AG04450 (cell line): ENCODE data around the gene RNPEPL1. TPM values are rescaled to one million over a fixed set of nuclear protein-coding genes. Genes with fewer than 3 reads are reported as not detected.

ENCODE experiments used
- CTCF ChIA-PET: fragments of 300-600, 350-600 bp; formaldehyde crosslinking; extraction: SDS; loops from one replicate; lab custom pipeline; 2022; ENCODE audit warnings: antibody characterized with exemption, inconsistent platforms; lab: Charles Lee
- POLR2A ChIA-PET: fragments of 350-600 bp; formaldehyde crosslinking; extraction: SDS; loops from one replicate; lab custom pipeline; 2021; ENCODE audit warnings: antibody characterized with exemption, inconsistent platforms; lab: Yijun Ruan, JAX
- DNase-seq: peaks from one replicate; pipeline ENCODE4 v3.0.0-alpha.2; 2011; ENCODE audit warnings: low read depth, low spot score
- H3K27ac ChIP-seq: one replicate; pipeline ENCODE4 v1.5.1; 2012; ENCODE audit warnings: low read depth, low read length, control low read depth
- H3K27me3 ChIP-seq: one replicate; pipeline ENCODE4 v1.6.0; 2012; ENCODE audit warnings: low read length; ENCODE audit not compliant: control insufficient read depth, insufficient read depth
- H3K4me3 ChIP-seq: 2 replicates; pipeline ENCODE4 v1.5.1; 2011; ENCODE audit warnings: mild to moderate bottlenecking, low read depth, low read length, control low read depth
- H3K9me3 ChIP-seq: 2 replicates; pipeline ENCODE4 v1.5.1; 2012; ENCODE audit warnings: low read length; ENCODE audit not compliant: control insufficient read depth, insufficient read depth
- polyA plus RNA-seq: library from polyadenylated mRNA; depleted of rRNA; stranded (reverse); fragments of >200 nt; gene quantifications from 2 replicates; pipeline ENCODE4 v1.2.3, GENCODE V29; 2011
- TF ChIP-seq, protein P1 (sequence below): IDR thresholded peaks from 2 replicates; pipeline ENCODE4 v1.5.1; 2011; ENCODE audit warnings: low read depth, low read length, control low read depth, inconsistent platforms

Gene RNPEPL1
- polyA plus RNA-seq, 1 experiment, result 7.2 TPM

- ChIA-PET CTCF (interaction anchor here (1.4 kb wide), 1 partner anchor 236 kb away, joined by 4 read pairs; no protein-coding TSS in a partner anchor), POLR2A (no interaction called here)
- Histone ChIP-seq H3K9me3 (no peaks in the 10 kb centered on the region; the same call in 1 of the 2 replicates), H3K27ac (no peak overlapping the region), H3K4me3 (no peak overlapping the region), H3K27me3 (no peaks in the 10 kb centered on the region)
- TF ChIP-seq, protein P1, sequence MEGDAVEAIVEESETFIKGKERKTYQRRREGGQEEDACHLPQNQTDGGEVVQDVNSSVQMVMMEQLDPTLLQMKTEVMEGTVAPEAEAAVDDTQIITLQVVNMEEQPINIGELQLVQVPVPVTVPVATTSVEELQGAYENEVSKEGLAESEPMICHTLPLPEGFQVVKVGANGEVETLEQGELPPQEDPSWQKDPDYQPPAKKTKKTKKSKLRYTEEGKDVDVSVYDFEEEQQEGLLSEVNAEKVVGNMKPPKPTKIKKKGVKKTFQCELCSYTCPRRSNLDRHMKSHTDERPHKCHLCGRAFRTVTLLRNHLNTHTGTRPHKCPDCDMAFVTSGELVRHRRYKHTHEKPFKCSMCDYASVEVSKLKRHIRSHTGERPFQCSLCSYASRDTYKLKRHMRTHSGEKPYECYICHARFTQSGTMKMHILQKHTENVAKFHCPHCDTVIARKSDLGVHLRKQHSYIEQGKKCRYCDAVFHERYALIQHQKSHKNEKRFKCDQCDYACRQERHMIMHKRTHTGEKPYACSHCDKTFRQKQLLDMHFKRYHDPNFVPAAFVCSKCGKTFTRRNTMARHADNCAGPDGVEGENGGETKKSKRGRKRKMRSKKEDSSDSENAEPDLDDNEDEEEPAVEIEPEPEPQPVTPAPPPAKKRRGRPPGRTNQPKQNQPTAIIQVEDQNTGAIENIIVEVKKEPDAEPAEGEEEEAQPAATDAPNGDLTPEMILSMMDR, result peak; percentile 57
- no peak for DNase-seq
Observed at GRCh38 chr2:240604291-240604938, 36.1 kb downstream of the RNPEPL1 start.

DNA sequence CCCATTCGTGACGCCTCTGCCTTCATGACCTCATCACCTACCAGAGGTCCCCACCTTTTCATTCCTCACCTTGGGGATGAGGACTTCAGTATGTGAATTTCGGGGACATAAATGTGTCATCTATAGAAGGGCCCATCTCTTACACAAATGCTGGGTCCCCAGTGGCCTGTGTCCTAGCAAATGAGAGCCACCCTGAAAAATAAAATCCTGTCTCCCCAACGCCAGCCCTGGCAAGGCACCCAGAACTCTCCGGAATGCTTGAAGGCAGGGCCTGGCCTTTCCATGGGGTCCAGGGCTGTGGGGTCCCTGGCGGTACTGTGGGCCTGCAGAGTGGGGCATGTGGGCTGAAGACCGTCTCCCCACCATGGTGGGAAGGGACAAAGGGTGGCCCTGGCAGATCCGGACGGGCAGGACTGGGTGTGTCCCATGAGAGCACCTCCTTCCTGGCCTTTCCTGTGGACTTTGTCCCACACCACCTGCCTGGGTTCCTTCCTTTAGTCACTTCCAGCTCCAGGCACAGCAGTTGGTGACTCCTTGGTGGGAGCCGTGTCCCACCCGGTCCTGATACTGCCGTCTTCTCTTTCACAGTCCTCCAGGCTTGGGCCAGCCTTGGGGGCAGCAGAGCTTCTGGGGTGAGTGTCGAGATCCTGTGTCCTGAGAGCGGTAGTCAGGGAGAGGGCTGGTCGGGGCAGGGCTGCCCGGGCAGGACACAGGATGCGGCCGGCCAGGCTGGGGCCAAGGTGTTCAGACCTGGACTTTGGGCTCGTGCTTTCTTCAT is 36.8 kb downstream of the RNPEPL1 start:
- Histone ChIP-seq H3K27me3 (no peaks in the 10 kb centered on the region), H3K9me3 (no peaks in the 10 kb centered on the region; the same call in 1 of the 2 replicates), H3K4me3 (no peak overlapping the region), H3K27ac (no peak overlapping the region)
- DNase-seq, result no peak
- TF ChIP-seq, protein P1, result no peak
- POLR2A ChIA-PET, result no interaction called here
- CTCF ChIA-PET, result interaction anchor here (1.3 to 1.4 kb wide), 2 partner anchors 39 to 235 kb away, joined by 3 to 4 read pairs; no protein-coding TSS in a partner anchor

GRCh38 chr2:240605867-240606743 is 37.8 kb downstream of the RNPEPL1 start:
- H3K27me3 ChIP-seq, result no peaks in the 10 kb centered on the region
- no peaks in the 10 kb centered on the region; the same call in 1 of the 2 replicates for H3K9me3 ChIP-seq
- TF ChIP-seq, protein P1, result no peak
- no peak overlapping the region for H3K4me3 ChIP-seq
- no peak for DNase-seq
- POLR2A ChIA-PET, result no interaction called here
- CTCF ChIA-PET, result interaction anchor here (1.3 kb wide), 1 partner anchor 40 kb away, joined by 3 read pairs; no protein-coding TSS in a partner anchor
- no peak overlapping the region for H3K27ac ChIP-seq

- TF ChIP-seq, protein P1, result no peak
- ChIA-PET CTCF (interaction anchor here (0.7 kb wide), 1 partner anchor 8 kb away, joined by 3 read pairs; no protein-coding TSS in a partner anchor), POLR2A (no interaction called here)
- DNase-seq, result no peak
- Histone ChIP-seq H3K9me3 (no peaks in the 10 kb centered on the region; the same call in 1 of the 2 replicates), H3K4me3 (no peak overlapping the region), H3K27ac (no peak overlapping the region), H3K27me3 (no peaks in the 10 kb centered on the region)
Observed at GRCh38 chr2:240611601-240612210, 43.4 kb downstream of the RNPEPL1 start.
